H7 (cell line): ENCODE measurements around the gene ELN. TPM values are rescaled to one million over a fixed set of nuclear protein-coding genes. Genes with fewer than 3 reads are reported as not detected.
A peak's percentile ranks its signal among the peaks of the same experiment; 100 is the strongest.
"Not testable (repeated sequence)": the region's sequence is repeated elsewhere in the genome, so short reads cannot be mapped to it uniquely, and the experiment has no call there.

ENCODE experiments used
- DNase-seq: peaks from one replicate; pipeline ENCODE4 v3.0.0; 2012
- H3K27me3 ChIP-seq: 2 replicates; pipeline ENCODE4 v1.6.0; 2011; ENCODE audit warnings: mild to moderate bottlenecking, low read length; ENCODE audit not compliant: control insufficient read depth, insufficient read depth
- H3K36me3 ChIP-seq: replicated peaks from 2 replicates; pipeline ENCODE4 v1.5.1; 2011; ENCODE audit warnings: low read length; ENCODE audit not compliant: control insufficient read depth, insufficient read depth
- H3K4me3 ChIP-seq: 2 replicates; pipeline ENCODE4 v1.5.1; 2011; ENCODE audit warnings: low read depth, mild to moderate bottlenecking, control low read depth, low read length, moderate library complexity; ENCODE audit not compliant: insufficient read depth
- total RNA-seq: library from RNA; depleted of rRNA; stranded (reverse); fragments of >200 nt; shearing (Covaris generic); gene quantifications from 2 replicates; pipeline ENCODE4 v1.2.3, GENCODE V29; 2014

The ELN gene
- total RNA-seq, 1 experiment from 2014 or later: 2.7 TPM

- Histone ChIP-seq H3K4me3 (no peak overlapping the region), H3K27me3 (no peaks in the 10 kb centered on the region), H3K36me3 (no peaks in the 10 kb centered on the region)
- no peak for DNase-seq
Observed at GRCh38 chr7:74010407-74010806, 17.6 kb upstream of the ELN start.

- not testable (repeated sequence) for H3K4me3 ChIP-seq, H3K27me3 ChIP-seq, DNase-seq, H3K36me3 ChIP-seq
Observed at GRCh38 chr7:74011421-74011820, 16.6 kb upstream of the ELN start.

GRCh38 chr7:74012842-74013249 is 15.1 kb upstream of the ELN start:
- peak; percentile 83 for DNase-seq
- no peaks in the 10 kb centered on the region for H3K27me3 ChIP-seq
- H3K4me3 ChIP-seq: no peak overlapping the region
- no peaks in the 10 kb centered on the region for H3K36me3 ChIP-seq

GRCh38 chr7:74013539-74014272 is 14.3 kb upstream of the ELN start:
- no peak overlapping the region for H3K4me3 ChIP-seq
- no peaks in the 10 kb centered on the region for H3K27me3 ChIP-seq
- no peaks in the 10 kb centered on the region for H3K36me3 ChIP-seq
- DNase-seq: no peak

GRCh38 chr7:74014931-74015330 is 13.0 kb upstream of the ELN start:
- Histone ChIP-seq H3K4me3 (no peak overlapping the region), H3K27me3 (no peaks in the 10 kb centered on the region), H3K36me3 (no peaks in the 10 kb centered on the region)
- DNase-seq: no peak

- no peak for DNase-seq
- Histone ChIP-seq H3K27me3 (no peaks in the 10 kb centered on the region), H3K36me3 (no peaks in the 10 kb centered on the region), H3K4me3 (no peak overlapping the region)
Observed at GRCh38 chr7:74015670-74016069, 12.3 kb upstream of the ELN start.

- no peaks in the 10 kb centered on the region for H3K36me3 ChIP-seq
- no peak for DNase-seq
- no peak overlapping the region for H3K4me3 ChIP-seq
- H3K27me3 ChIP-seq: no peaks in the 10 kb centered on the region
Observed at GRCh38 chr7:74017125-74017524, 10.8 kb upstream of the ELN start.

- no peak overlapping the region for H3K4me3 ChIP-seq
- DNase-seq: no peak
- no peaks in the 10 kb centered on the region for H3K36me3 ChIP-seq
- H3K27me3 ChIP-seq: no peaks in the 10 kb centered on the region
Observed at GRCh38 chr7:74018246-74018895, 9.6 kb upstream of the ELN start.

GRCh38 chr7:74019149-74019548 is 8.8 kb upstream of the ELN start:
- Histone ChIP-seq H3K4me3 (no peak overlapping the region), H3K27me3 (no peaks in the 10 kb centered on the region), H3K36me3 (no peaks in the 10 kb centered on the region)
- no peak for DNase-seq

GRCh38 chr7:74020390-74020789 is 7.6 kb upstream of the ELN start:
- no peak overlapping the region for H3K4me3 ChIP-seq
- no peaks in the 10 kb centered on the region for H3K36me3 ChIP-seq
- H3K27me3 ChIP-seq: no peaks in the 10 kb centered on the region
- no peak for DNase-seq

GRCh38 chr7:74021546-74022320 is 6.2 kb upstream of the ELN start:
- no peak for DNase-seq
- no peak overlapping the region for H3K4me3 ChIP-seq
- no peaks in the 10 kb centered on the region for H3K36me3 ChIP-seq
- H3K27me3 ChIP-seq: no peaks in the 10 kb centered on the region; the same call in 1 of the 2 replicates

GRCh38 chr7:74022507-74022906 is 5.5 kb upstream of the ELN start:
- Histone ChIP-seq H3K27me3 (no peaks in the 10 kb centered on the region; the same call in 1 of the 2 replicates), H3K4me3 (no peak overlapping the region), H3K36me3 (no peaks in the 10 kb centered on the region)
- DNase-seq: no peak

- peak; percentile 78 for DNase-seq
- no peaks in the 10 kb centered on the region for H3K36me3 ChIP-seq
- peaks cover under 1% of the 10 kb centered on the region; the same call in 1 of the 2 replicates for H3K27me3 ChIP-seq
- H3K4me3 ChIP-seq: no peak overlapping the region
Observed at GRCh38 chr7:74023092-74023536, 4.9 kb upstream of the ELN start.

- Histone ChIP-seq H3K27me3 (peaks cover 1% of the 10 kb centered on the region; the same call in 1 of the 2 replicates), H3K4me3 (no peak overlapping the region), H3K36me3 (no peaks in the 10 kb centered on the region)
- no peak for DNase-seq
Observed at GRCh38 chr7:74023786-74024185, 4.2 kb upstream of the ELN start.

GRCh38 chr7:74025146-74025545 is 2.8 kb upstream of the ELN start:
- Histone ChIP-seq H3K27me3 (peaks cover 1% of the 10 kb centered on the region; the same call in 1 of the 2 replicates), H3K4me3 (no peak overlapping the region)
- no peak for DNase-seq

More at GRCh38 chr7:74025146-74025545, 2.8 kb upstream of the ELN start:
- H3K36me3 ChIP-seq: no peaks in the 10 kb centered on the region
